Measurements from ENCODE around the gene HNRNPA2B1.
"Not testable (repeated sequence)": the region's sequence is repeated elsewhere in the genome, so short reads cannot be mapped to it uniquely, and the experiment has no call there.

HNRNPA2B1 gene

GRCh38 chr7:26198133-26198780 is 2.3 kb downstream of the HNRNPA2B1 start:
- no peak for DNase-seq (ENCODE audit: low read depth)

GRCh38 chr7:26197153-26198115 is 3.1 kb downstream of the HNRNPA2B1 start:
- no peak for DNase-seq (ENCODE audit: low read depth)

GRCh38 chr7:26195867-26196657 is 4.5 kb downstream of the HNRNPA2B1 start:
- no peak for DNase-seq (ENCODE audit: low read depth)

- DNase-seq (ENCODE audit: low read depth), result no peak
Measured at GRCh38 chr7:26195182-26195581, 5.4 kb downstream of the HNRNPA2B1 start.

GRCh38 chr7:26194764-26195163 is 5.8 kb downstream of the HNRNPA2B1 start:
- DNase-seq (ENCODE audit: low read depth), result not testable (repeated sequence)

- DNase-seq (ENCODE audit: low read depth), result no peak
Measured at GRCh38 chr7:26193432-26194207, 6.9 kb downstream of the HNRNPA2B1 start.

- no peak for DNase-seq (ENCODE audit: low read depth)
Measured at GRCh38 chr7:26192485-26193087, 8.0 kb downstream of the HNRNPA2B1 start.

GRCh38 chr7:26191974-26192479 is 8.5 kb downstream of the HNRNPA2B1 start:
- DNase-seq (ENCODE audit: low read depth), result no peak

- DNase-seq (ENCODE audit: low read depth), result no peak
Measured at GRCh38 chr7:26191233-26191973, 9.1 kb downstream of the HNRNPA2B1 start.

- no peak for DNase-seq (ENCODE audit: low read depth)
Measured at GRCh38 chr7:26190417-26190869, 10.1 kb downstream of the HNRNPA2B1 start.

- no peak for DNase-seq (ENCODE audit: low read depth)
Measured at GRCh38 chr7:26189697-26190096, 10.8 kb downstream of the HNRNPA2B1 start.

GRCh38 chr7:26188957-26189541 is 11.5 kb downstream of the HNRNPA2B1 start:
- DNase-seq (ENCODE audit: low read depth), result no peak

GRCh38 chr7:26188206-26188956 is 12.2 kb downstream of the HNRNPA2B1 start:
- DNase-seq (ENCODE audit: low read depth), result no peak

GRCh38 chr7:26187380-26188205 is 13.0 kb downstream of the HNRNPA2B1 start:
- DNase-seq (ENCODE audit: low read depth), result no peak

GRCh38 chr7:26186364-26187311 is 13.9 kb downstream of the HNRNPA2B1 start:
- DNase-seq (ENCODE audit: low read depth), result no peak

- no peak for DNase-seq (ENCODE audit: low read depth)
Measured at GRCh38 chr7:26185844-26186180, 14.7 kb downstream of the HNRNPA2B1 start.
